Activated CD4-positive, alpha-beta T cell treated with anti-CD3 and anti-CD28 coated beads for 36 hours (primary cell): ENCODE measurements around the gene USP53. TPM values are rescaled to one million over a fixed set of nuclear protein-coding genes. Genes with fewer than 3 reads are reported as not detected.
"Not testable (repeated sequence)": the region's sequence is repeated elsewhere in the genome, so short reads cannot be mapped to it uniquely, and the experiment has no call there.

Experiments used
- ATAC-seq: fragments of 200-7000 bp; cut with Tn5 transposase; one replicate; pipeline ENCODE4 v1.10.0; 2021; ENCODE audit warnings: mild to moderate bottlenecking, moderate library complexity
- CTCF ChIA-PET: fragments of 350-600 bp; sonication (Branson Sonifier 250); formaldehyde crosslinking; loops from one replicate; lab custom pipeline; 2021; ENCODE audit warnings: antibody characterized with exemption; lab: Charles Lee
- POLR2A ChIA-PET: fragments of 350-600 bp; sonication (Branson Sonifier 250); formaldehyde crosslinking; loops from one replicate; lab custom pipeline; 2021; ENCODE audit warnings: antibody characterized with exemption, inconsistent platforms; lab: Charles Lee
- DNase-seq: peaks from one replicate; pipeline ENCODE4 v3.0.0-alpha.2; 2020
- H3K27ac Mint-ChIP-seq: one replicate; pipeline ENCODE4 v1.8.0; 2021; ENCODE audit warnings: mixed read lengths
- H3K27me3 Mint-ChIP-seq: one replicate; pipeline ENCODE4 v1.8.0; 2021; ENCODE audit warnings: mixed read lengths
- H3K36me3 Mint-ChIP-seq: one replicate; pipeline ENCODE4 v1.8.0; 2021; ENCODE audit warnings: low read depth, mixed read lengths
- H3K4me1 Mint-ChIP-seq: one replicate; pipeline ENCODE4 v1.8.0; 2021; ENCODE audit warnings: mixed read lengths
- H3K4me3 Mint-ChIP-seq: one replicate; pipeline ENCODE4 v1.8.0; 2021; ENCODE audit warnings: mild to moderate bottlenecking, moderate library complexity, mixed read lengths
- H3K9me3 Mint-ChIP-seq: one replicate; pipeline ENCODE4 v1.8.0; 2021; ENCODE audit warnings: low read depth, mixed read lengths
- intact Hi-C, 2 experiments: fragments of 100-400 bp; cut with DNase I in 1 of 2; cut with micrococcal nuclease in 1 of 2; formaldehyde crosslinking; loops; one replicate each; pipeline versions ENCODE4 v1.14.2 to v1.15.1; 2022 to 2024; cut with DNase I, micrococcal nuclease
- total RNA-seq, 2 experiments: library from RNA; stranded (reverse); gene quantifications; one replicate each; pipeline ENCODE4 v1.2.3, GENCODE V29; 2021

The USP53 gene
- total RNA-seq, 2 experiments from 2014 or later, result 11.4 to 14.0 TPM

DNA sequence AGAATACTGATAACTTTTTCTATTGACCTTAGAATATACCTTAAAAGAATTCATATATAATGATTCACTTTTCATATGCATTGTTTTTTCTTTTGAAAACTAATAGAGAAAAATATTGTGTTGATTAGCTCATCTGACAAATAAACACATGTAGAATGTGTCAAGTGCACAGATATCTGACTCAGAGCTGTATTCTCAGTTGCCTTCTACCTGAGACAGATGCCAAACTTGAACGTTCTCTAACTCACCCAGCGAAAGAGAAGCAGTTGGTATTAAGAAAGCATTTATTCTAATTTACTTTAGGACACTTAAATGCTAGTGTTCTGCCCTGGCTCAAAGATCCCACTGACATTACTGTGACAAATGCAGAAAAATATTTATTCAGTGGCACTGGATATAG, 28.1 kb downstream of the USP53 start:
- POLR2A ChIA-PET, result no interaction called here
- Mint-ChIP-seq H3K27ac (no peak overlapping the region), H3K9me3 (no peaks in the 10 kb centered on the region), H3K36me3 (peaks cover 15% of the 10 kb centered on the region), H3K4me3 (no peak overlapping the region), H3K27me3 (no peaks in the 10 kb centered on the region), H3K4me1 (peaks cover 27% of the 10 kb centered on the region)
- CTCF ChIA-PET, result no interaction called here
- intact Hi-C loops, result no loop called here
- no peak for ATAC-seq
- no peak for DNase-seq

- POLR2A ChIA-PET, result no interaction called here
Observed at GRCh38 chr4:119242417-119242816, 29.9 kb downstream of the USP53 start.

DNA sequence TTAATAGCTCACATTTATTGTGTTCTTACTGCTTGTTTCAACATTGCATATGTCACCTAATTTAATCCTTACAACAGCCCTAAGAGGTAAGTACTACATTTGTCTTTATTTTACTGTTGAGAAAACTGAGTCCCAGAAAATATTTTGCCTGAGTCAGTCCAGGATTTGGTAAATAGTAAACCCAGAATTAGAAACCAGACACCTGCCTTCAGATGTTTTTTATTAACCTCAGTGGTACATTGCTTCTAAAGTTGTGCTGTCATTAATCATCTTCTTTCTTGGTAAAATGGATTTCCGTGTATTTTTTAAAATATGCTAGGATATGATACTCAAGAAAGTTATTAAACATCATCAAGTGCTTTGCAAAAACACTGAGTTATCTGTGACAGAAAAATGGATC, 31.4 kb downstream of the USP53 start:
- Mint-ChIP-seq H3K27ac (no peak overlapping the region), H3K4me3 (no peak overlapping the region), H3K36me3 (peaks cover 12% of the 10 kb centered on the region), H3K27me3 (no peaks in the 10 kb centered on the region), H3K4me1 (no peaks in the 10 kb centered on the region), H3K9me3 (no peaks in the 10 kb centered on the region)
- POLR2A ChIA-PET, result no interaction called here
- DNase-seq, result no peak
- CTCF ChIA-PET, result no interaction called here
- intact Hi-C loops, result no loop called here
- ATAC-seq, result no peak

More at GRCh38 chr4:119242417-119242816, 29.9 kb downstream of the USP53 start:
- CTCF ChIA-PET, result interaction anchor here (1.5 kb wide), 1 partner anchor 16 kb away, joined by 3 read pairs; no protein-coding TSS in a partner anchor
- Mint-ChIP-seq H3K27me3 (no peaks in the 10 kb centered on the region), H3K27ac (no peak overlapping the region), H3K36me3 (peaks cover 11% of the 10 kb centered on the region), H3K9me3 (no peaks in the 10 kb centered on the region), H3K4me1 (peaks cover 11% of the 10 kb centered on the region), H3K4me3 (no peak overlapping the region)
- DNase-seq (no peak), ATAC-seq (no peak)
- intact Hi-C loops, result no loop called here

DNA sequence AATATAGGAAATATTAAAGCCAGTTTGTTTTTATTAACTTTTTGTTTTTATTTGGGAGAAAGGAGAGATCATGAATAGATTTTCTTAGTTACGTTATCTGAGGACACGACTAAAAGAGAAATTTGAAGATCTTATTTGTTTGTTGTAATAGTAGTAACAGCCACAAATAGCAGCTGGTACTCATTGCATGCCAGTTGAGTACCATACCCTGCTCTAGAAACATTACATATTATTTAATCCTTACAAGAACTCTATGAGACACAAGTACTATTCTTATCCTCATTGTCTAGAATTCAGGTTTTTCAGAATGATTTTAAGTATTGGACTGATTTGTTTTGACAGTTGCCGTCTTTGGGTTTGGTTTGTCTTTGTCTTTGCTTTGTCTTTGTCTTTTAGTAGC, 31.8 kb downstream of the USP53 start:
- Mint-ChIP-seq H3K27ac (no peak overlapping the region), H3K4me3 (no peak overlapping the region), H3K9me3 (no peaks in the 10 kb centered on the region), H3K4me1 (no peaks in the 10 kb centered on the region), H3K27me3 (no peaks in the 10 kb centered on the region), H3K36me3 (peaks cover 13% of the 10 kb centered on the region)
- ChIA-PET POLR2A (no interaction called here), CTCF (no interaction called here)
- intact Hi-C loops, result no loop called here
- ATAC-seq (no peak), DNase-seq (no peak)

- H3K4me1 Mint-ChIP-seq, result no peaks in the 10 kb centered on the region
- no peak for DNase-seq
- no peaks in the 10 kb centered on the region for H3K9me3 Mint-ChIP-seq
- no peak overlapping the region for H3K4me3 Mint-ChIP-seq
- CTCF ChIA-PET, result no interaction called here
- POLR2A ChIA-PET, result no interaction called here
- no peak overlapping the region for H3K27ac Mint-ChIP-seq
- intact Hi-C loops, result no loop called here
- no peaks in the 10 kb centered on the region for H3K27me3 Mint-ChIP-seq
- ATAC-seq, result no peak
- H3K36me3 Mint-ChIP-seq, result peaks cover 13% of the 10 kb centered on the region
Observed at GRCh38 chr4:119244832-119245231, 32.3 kb downstream of the USP53 start.

DNA sequence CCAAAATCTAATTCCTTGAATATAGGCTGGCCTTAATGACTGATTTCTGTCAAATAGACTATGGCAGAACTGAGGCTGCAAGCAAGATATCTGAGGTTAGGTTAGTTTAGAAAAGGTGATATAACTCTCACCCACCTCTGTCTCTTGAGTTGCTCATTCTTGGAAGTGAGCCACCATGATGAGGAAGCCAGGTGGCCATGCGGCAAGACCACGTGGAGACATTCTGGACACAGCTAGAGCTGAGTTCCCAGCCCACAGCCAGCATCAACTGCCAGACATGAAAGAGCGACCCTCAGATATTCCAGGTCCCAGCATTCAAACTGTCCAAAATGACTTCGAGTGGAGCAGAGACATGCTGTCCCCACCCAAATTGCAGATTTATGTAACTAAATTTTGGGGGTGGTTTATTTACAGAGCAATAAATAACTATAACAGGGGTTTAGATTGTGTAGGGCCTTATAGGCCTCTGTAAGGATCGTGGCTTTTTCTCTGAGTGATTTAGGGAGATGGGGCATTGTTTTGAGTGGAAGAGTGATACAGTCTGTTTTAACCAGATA, 33.7 kb downstream of the USP53 start:
- Mint-ChIP-seq H3K27ac (no peak overlapping the region), H3K4me3 (no peak overlapping the region), H3K4me1 (no peaks in the 10 kb centered on the region), H3K9me3 (peaks cover 2% of the 10 kb centered on the region), H3K36me3 (peaks cover 24% of the 10 kb centered on the region), H3K27me3 (no peaks in the 10 kb centered on the region)
- POLR2A ChIA-PET, result no interaction called here
- DNase-seq (no peak), ATAC-seq (no peak)
- CTCF ChIA-PET, result interaction anchor here (0.6 kb wide), 1 partner anchor 210 kb away, joined by 3 read pairs; no protein-coding TSS in a partner anchor
- intact Hi-C loops, result no loop called here

DNA sequence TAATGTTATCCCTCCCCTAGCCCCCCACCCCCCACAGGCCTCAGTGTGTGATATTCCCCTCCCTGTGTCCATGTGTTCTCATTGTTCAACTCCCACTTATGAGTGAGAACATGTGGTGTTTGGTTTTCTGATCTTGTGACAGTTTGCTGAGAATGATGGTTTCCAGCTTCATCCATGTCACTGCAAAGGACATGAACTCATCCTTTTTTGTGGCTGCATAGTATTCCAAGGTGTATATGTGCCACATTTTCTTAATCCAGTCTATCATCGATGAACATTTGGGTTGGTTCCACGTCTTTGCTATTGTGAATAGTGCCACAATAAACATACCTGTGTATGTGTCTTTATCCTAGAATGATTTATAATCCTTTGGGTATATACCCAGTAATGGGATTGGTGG, 38.5 kb downstream of the USP53 start:
- H3K36me3 Mint-ChIP-seq, result peaks cover 60% of the 10 kb centered on the region
- POLR2A ChIA-PET, H3K4me1 Mint-ChIP-seq, intact Hi-C loops, CTCF ChIA-PET, H3K4me3 Mint-ChIP-seq, H3K27ac Mint-ChIP-seq, ATAC-seq, DNase-seq, H3K27me3 Mint-ChIP-seq: not testable (repeated sequence)
- peaks cover 14% of the 10 kb centered on the region for H3K9me3 Mint-ChIP-seq

DNA sequence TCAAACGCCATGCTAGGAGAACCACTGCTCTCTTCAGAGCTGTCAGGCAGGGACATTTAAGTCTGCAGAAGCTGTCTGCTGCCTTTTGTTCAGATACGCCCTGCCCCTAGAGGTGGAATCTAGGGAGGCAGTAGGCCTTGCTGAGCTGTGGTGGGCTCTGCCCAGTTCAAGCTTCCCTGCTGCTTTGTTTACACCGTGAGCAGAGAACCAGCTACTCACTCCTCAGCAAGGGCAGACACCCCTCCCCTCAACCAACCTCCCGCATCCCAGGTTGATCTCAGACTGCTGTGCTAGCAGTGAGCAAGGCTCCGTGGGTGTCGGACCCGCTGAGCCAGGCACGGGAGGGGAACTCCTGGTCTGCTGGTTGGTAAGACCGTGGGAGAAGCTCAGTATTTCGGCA, 42.7 kb downstream of the USP53 start:
- intact Hi-C loops, H3K4me3 Mint-ChIP-seq, ATAC-seq, DNase-seq, H3K27ac Mint-ChIP-seq, POLR2A ChIA-PET, H3K4me1 Mint-ChIP-seq, H3K27me3 Mint-ChIP-seq: not testable (repeated sequence)
- Mint-ChIP-seq H3K36me3 (peaks cover 57% of the 10 kb centered on the region), H3K9me3 (peaks cover 14% of the 10 kb centered on the region)
- CTCF ChIA-PET, result interaction anchor here (0.9 kb wide), 1 partner anchor 44 kb away, joined by 3 read pairs; no protein-coding TSS in a partner anchor

GRCh38 chr4:119260528-119260927, 48.0 kb downstream of the USP53 start:
- no peak for DNase-seq
- CTCF ChIA-PET, result no interaction called here
- H3K4me1 Mint-ChIP-seq, result peaks cover 7% of the 10 kb centered on the region
- ATAC-seq, result no peak
- no peaks in the 10 kb centered on the region for H3K9me3 Mint-ChIP-seq
- no peak overlapping the region for H3K27ac Mint-ChIP-seq
- H3K36me3 Mint-ChIP-seq, result peaks cover 20% of the 10 kb centered on the region
- intact Hi-C loops, result no loop called here
- no peak overlapping the region for H3K4me3 Mint-ChIP-seq
- POLR2A ChIA-PET, result no interaction called here
- H3K27me3 Mint-ChIP-seq, result no peaks in the 10 kb centered on the region

GRCh38 chr4:119261986-119262385, 49.5 kb downstream of the USP53 start:
- no peak for DNase-seq
- H3K9me3 Mint-ChIP-seq, result peaks cover 6% of the 10 kb centered on the region
- ChIA-PET POLR2A (no interaction called here), CTCF (interaction anchor here (1.2 kb wide), 1 partner anchor 24 kb away, joined by 3 read pairs; no protein-coding TSS in a partner anchor)
- intact Hi-C loops, result no loop called here
- ATAC-seq, result no peak
- H3K27me3 Mint-ChIP-seq, result no peaks in the 10 kb centered on the region
- no peak overlapping the region for H3K27ac Mint-ChIP-seq
- H3K36me3 Mint-ChIP-seq, result peaks cover 27% of the 10 kb centered on the region
- H3K4me1 Mint-ChIP-seq, result peaks cover 13% of the 10 kb centered on the region
- no peak overlapping the region for H3K4me3 Mint-ChIP-seq

DNA sequence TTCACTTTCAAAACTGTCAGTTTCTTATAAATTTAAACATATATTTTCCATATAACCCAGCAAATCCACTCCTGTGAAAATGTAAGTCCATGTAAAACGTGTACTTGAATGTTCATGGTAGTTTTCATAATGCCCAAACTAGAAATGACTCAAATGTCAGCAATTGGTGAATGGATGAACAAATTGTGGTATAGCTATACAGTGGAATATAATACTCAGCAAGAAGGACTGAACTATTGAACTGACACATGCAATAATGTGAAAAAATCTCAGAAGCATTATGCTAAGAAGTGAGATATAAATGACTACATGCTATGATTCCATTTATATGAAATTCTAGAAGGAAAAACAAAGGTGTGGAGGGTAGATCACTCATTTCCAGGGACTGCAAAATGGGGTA, 52.2 kb downstream of the USP53 start:
- ATAC-seq (peak; percentile 65), DNase-seq (no peak)
- no peak overlapping the region for H3K27ac Mint-ChIP-seq
- ChIA-PET CTCF (interaction anchor here (0.7 to 0.8 kb wide), 2 partner anchors 223 to 594 kb away, joined by 3 read pairs; no protein-coding TSS in a partner anchor), POLR2A (interaction anchor here (0.7 kb wide), 1 partner anchor 53 kb away, joined by 3 read pairs; no protein-coding TSS in a partner anchor)
- H3K4me1 Mint-ChIP-seq, result peaks cover 13% of the 10 kb centered on the region
- peaks cover 26% of the 10 kb centered on the region for H3K36me3 Mint-ChIP-seq
- intact Hi-C loops, result loop anchor here (1.0 to 5.0 kb wide), 2 partner anchors 52 to 55 kb away; partner anchors contain the start of gene USP53 (in 1 of the 2)
- H3K27me3 Mint-ChIP-seq, result no peaks in the 10 kb centered on the region
- peaks cover 6% of the 10 kb centered on the region for H3K9me3 Mint-ChIP-seq
- H3K4me3 Mint-ChIP-seq, result no peak overlapping the region

- H3K36me3 Mint-ChIP-seq, result peaks cover 23% of the 10 kb centered on the region
- ChIA-PET CTCF (no interaction called here), POLR2A (no interaction called here)
- peaks cover 6% of the 10 kb centered on the region for H3K9me3 Mint-ChIP-seq
- DNase-seq, result no peak
- no peaks in the 10 kb centered on the region for H3K27me3 Mint-ChIP-seq
- H3K4me1 Mint-ChIP-seq, result peaks cover 13% of the 10 kb centered on the region
- H3K27ac Mint-ChIP-seq, result peak overlapping the region; percentile 18
- intact Hi-C loops, result loop anchor here (2.0 to 5.0 kb wide), 2 partner anchors 27 to 54 kb away; partner anchors contain the start of gene USP53 (in 1 of the 2)
- ATAC-seq, result no peak
- no peak overlapping the region for H3K4me3 Mint-ChIP-seq
Observed at GRCh38 chr4:119266153-119266552, 53.6 kb downstream of the USP53 start.
